ENCODE results near the gene DNASE1L1.

The DNASE1L1 gene

GRCh38 chrX:154437971-154438893 is 29.2 kb upstream of the DNASE1L1 start:
- no peak for DNase-seq (ENCODE audit: low read depth, low spot score)
- CTCF ChIA-PET, result interaction anchor here (1.0 kb wide), 1 partner anchor 24 kb away, joined by 3 read pairs; no protein-coding TSS in a partner anchor
- TF ChIP-seq, protein P1, sequence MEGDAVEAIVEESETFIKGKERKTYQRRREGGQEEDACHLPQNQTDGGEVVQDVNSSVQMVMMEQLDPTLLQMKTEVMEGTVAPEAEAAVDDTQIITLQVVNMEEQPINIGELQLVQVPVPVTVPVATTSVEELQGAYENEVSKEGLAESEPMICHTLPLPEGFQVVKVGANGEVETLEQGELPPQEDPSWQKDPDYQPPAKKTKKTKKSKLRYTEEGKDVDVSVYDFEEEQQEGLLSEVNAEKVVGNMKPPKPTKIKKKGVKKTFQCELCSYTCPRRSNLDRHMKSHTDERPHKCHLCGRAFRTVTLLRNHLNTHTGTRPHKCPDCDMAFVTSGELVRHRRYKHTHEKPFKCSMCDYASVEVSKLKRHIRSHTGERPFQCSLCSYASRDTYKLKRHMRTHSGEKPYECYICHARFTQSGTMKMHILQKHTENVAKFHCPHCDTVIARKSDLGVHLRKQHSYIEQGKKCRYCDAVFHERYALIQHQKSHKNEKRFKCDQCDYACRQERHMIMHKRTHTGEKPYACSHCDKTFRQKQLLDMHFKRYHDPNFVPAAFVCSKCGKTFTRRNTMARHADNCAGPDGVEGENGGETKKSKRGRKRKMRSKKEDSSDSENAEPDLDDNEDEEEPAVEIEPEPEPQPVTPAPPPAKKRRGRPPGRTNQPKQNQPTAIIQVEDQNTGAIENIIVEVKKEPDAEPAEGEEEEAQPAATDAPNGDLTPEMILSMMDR (IDR thresholded peaks at IDR 0.05; ENCODE audit: insufficient read depth, low read length, missing control alignments), result no peak
- POLR2A ChIA-PET, result interaction anchor here (0.8 kb wide), 1 partner anchor 37 kb away, joined by 3 read pairs; no protein-coding TSS in a partner anchor
- peak overlapping the region; percentile 68 for H3K4me3 ChIP-seq (ENCODE audit: low read depth, low read length)

GRCh38 chrX:154436983-154437752 is 28.1 kb upstream of the DNASE1L1 start, which contains the start of gene GDI1:
GDI1 (plus strand) TSS chrX:154437154; CDS start chrX:154437255, 101 bp downstream.
- ChIA-PET CTCF (no interaction called here), POLR2A (no interaction called here)
- TF ChIP-seq, protein P1 (IDR thresholded peaks at IDR 0.05; ENCODE audit: insufficient read depth, low read length, missing control alignments), result no peak
- peak within 1 kb of the TSS; percentile 68 for H3K4me3 ChIP-seq (ENCODE audit: low read depth, low read length)
- no peak for DNase-seq (ENCODE audit: low read depth, low spot score)

DNA sequence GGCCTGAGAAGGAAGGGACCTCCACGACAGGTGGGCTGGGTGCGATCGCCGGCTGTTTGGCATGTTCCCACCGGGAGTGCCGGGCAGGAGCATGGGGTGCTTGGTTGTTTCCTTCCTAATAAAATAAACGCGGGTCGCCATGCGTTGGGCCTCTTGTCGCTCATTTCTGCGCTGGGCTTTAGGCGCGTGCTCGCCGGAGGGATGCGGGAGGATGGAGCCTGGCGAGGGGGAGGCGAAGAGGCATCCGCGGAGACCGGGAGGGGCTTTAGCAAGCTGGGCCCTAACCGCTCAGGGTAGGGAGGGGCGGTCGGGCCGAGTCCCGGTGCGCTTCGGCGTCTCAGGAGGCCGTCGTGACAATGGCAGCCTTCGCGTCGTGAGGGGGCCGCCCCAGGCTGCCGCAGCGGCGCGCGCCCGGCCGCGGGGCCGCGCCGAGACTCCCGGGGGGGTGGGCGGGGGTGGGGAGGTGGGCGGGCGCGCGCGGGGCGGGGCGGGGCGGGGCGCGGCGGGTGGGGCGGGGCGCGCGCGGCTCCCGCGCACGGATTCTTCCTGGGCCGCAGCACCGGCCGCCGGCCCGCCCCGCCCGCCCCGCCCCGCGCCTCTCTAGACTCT is 27.4 kb upstream of the DNASE1L1 start:
- CTCF ChIA-PET, result no interaction called here
- POLR2A ChIA-PET, result no interaction called here
- TF ChIP-seq, protein P1 (IDR thresholded peaks at IDR 0.05; ENCODE audit: insufficient read depth, low read length, missing control alignments), result no peak
- no peak for DNase-seq (ENCODE audit: low read depth, low spot score)
- H3K4me3 ChIP-seq (ENCODE audit: low read depth, low read length), result peak overlapping the region; percentile 68

- DNase-seq (ENCODE audit: low read depth, low spot score), result no peak
- TF ChIP-seq, protein P1 (IDR thresholded peaks at IDR 0.05; ENCODE audit: insufficient read depth, low read length, missing control alignments), result no peak
- ChIA-PET CTCF (no interaction called here), POLR2A (no interaction called here)
- H3K4me3 ChIP-seq (ENCODE audit: low read depth, low read length), result no peak overlapping the region
Measured at GRCh38 chrX:154435171-154435733, 26.2 kb upstream of the DNASE1L1 start.

DNA sequence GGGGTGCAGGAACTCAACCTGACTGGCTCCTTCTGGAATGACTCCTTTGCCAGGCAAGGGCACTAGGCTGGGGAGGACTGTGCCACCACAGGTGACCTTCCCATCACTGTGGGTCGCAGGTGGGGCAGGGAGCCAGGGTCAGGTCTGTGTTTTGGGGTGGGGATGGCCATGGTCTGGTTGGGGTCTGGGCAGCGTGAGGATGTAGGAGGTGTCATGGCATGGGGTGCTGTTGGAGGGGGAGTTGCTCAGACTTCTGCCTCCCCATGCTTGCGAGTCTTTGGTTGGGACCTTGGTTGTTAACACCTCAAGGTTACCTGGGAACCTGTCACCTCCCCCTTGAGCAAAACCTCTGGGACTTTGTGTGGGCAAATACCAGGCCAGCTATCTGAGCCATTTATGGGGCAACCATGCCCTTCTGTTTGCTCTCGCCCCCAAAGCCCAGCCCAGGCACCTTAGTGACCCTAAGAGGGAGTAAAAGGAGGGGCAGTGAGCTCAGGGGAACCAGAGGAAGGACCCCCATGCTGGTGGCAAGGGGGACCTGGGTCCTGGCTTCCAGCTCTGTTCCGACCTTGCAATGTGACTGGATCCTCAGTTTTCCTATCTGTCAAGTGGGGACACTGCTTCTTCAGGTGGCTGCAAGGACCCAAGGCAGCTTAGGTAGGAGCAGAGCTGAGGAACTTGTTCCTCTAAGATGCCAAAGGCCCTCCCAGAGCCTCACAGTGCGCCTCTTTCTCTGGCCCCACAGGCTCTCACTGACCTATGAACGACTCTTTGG is 25.5 kb upstream of the DNASE1L1 start:
- no peak for DNase-seq (ENCODE audit: low read depth, low spot score)
- TF ChIP-seq, protein P1 (IDR thresholded peaks at IDR 0.05; ENCODE audit: insufficient read depth, low read length, missing control alignments), result no peak
- POLR2A ChIA-PET, result no interaction called here
- no peak overlapping the region for H3K4me3 ChIP-seq (ENCODE audit: low read depth, low read length)
- CTCF ChIA-PET, result no interaction called here

Data from AG04449 (cell line).